ENCODE data around the gene EGFL8.
"Not testable (repeated sequence)": the region's sequence is repeated elsewhere in the genome, so short reads cannot be mapped to it uniquely, and the experiment has no call there.

DNA sequence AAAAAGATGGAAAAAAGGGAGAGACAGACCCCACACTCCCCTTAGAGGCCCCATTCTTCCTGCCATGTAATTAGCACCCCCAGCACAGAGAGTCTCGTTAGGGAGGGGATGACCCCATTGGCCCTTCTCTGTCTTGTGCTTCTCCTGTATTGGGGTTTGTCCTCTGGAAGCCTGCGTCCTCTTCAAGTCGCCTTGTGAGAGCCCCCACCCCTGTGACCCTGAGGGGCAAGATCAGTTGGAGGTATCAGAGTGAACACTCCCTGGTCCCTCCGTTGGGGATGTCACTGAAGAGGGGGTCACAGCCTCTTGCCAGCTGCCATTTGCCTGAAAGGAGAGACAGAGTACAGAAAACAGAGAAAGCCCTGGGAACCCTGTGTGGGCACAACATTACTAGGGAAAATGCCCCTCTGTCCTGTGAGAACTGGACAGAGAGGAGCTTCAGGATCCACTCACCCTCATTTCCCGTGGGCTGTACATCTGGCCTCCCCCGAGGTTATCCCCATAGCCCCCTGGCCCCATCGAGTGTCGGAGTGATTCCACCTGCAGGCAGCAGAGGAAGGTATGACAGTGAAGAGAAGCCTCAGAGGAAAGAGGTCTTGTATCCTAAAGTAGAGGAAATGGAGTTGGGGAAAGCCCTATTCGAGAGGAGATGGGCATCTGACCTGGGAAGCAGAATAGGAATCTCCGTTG lies 21.9 kb downstream of the EGFL8 start:
- TF ChIP-seq, protein P1, sequence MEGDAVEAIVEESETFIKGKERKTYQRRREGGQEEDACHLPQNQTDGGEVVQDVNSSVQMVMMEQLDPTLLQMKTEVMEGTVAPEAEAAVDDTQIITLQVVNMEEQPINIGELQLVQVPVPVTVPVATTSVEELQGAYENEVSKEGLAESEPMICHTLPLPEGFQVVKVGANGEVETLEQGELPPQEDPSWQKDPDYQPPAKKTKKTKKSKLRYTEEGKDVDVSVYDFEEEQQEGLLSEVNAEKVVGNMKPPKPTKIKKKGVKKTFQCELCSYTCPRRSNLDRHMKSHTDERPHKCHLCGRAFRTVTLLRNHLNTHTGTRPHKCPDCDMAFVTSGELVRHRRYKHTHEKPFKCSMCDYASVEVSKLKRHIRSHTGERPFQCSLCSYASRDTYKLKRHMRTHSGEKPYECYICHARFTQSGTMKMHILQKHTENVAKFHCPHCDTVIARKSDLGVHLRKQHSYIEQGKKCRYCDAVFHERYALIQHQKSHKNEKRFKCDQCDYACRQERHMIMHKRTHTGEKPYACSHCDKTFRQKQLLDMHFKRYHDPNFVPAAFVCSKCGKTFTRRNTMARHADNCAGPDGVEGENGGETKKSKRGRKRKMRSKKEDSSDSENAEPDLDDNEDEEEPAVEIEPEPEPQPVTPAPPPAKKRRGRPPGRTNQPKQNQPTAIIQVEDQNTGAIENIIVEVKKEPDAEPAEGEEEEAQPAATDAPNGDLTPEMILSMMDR (IDR thresholded peaks at IDR 0.05) = not testable (repeated sequence)
- not testable (repeated sequence) for TF ChIP-seq POLR2A, POLR2AphosphoS5, EP300 (IDR thresholded peaks at IDR 0.05)
